GM19240 (cell line): ENCODE data around the gene TRIM38.
"Not testable (repeated sequence)": the region's sequence is repeated elsewhere in the genome, so short reads cannot be mapped to it uniquely, and the experiment has no call there.

ENCODE experiments used
- DNase-seq: peaks from one replicate; pipeline ENCODE4 v3.0.0; 2011; ENCODE audit warnings: low spot score; ENCODE audit not compliant: insufficient read length

Gene TRIM38

GRCh38 chr6:25968769-25969168, 6.2 kb downstream of the TRIM38 start:
- no peak for DNase-seq

GRCh38 chr6:25971187-25971821, 8.7 kb downstream of the TRIM38 start:
- DNase-seq = no peak

GRCh38 chr6:25972128-25972527, 9.5 kb downstream of the TRIM38 start:
- no peak for DNase-seq

- no peak for DNase-seq
These were observed 10.3 kb downstream of the TRIM38 start for GRCh38 chr6:25972902-25973301.

- no peak for DNase-seq
These were observed 11.4 kb downstream of the TRIM38 start for GRCh38 chr6:25973923-25974555.

GRCh38 chr6:25975923-25976560, 13.4 kb downstream of the TRIM38 start:
- DNase-seq = no peak

- no peak for DNase-seq
These were observed 18.3 kb downstream of the TRIM38 start for GRCh38 chr6:25980935-25981334.

- DNase-seq = no peak
These were observed 19.1 kb downstream of the TRIM38 start for GRCh38 chr6:25981568-25982263.

GRCh38 chr6:25984265-25984664, 21.7 kb downstream of the TRIM38 start:
- no peak for DNase-seq

- no peak for DNase-seq
These were observed 25.2 kb downstream of the TRIM38 start for GRCh38 chr6:25987845-25988244.

GRCh38 chr6:25990172-25990873, 27.7 kb downstream of the TRIM38 start:
- DNase-seq = no peak

- DNase-seq = peak; percentile 20
These were observed 29.3 kb downstream of the TRIM38 start for GRCh38 chr6:25991785-25992412.

GRCh38 chr6:25992413-25993340, 30.1 kb downstream of the TRIM38 start:
- peak; percentile 69 for DNase-seq

GRCh38 chr6:25993341-25993684, 30.7 kb downstream of the TRIM38 start:
- not testable (repeated sequence) for DNase-seq

GRCh38 chr6:25995507-25995906, 32.9 kb downstream of the TRIM38 start:
- no peak for DNase-seq

- no peak for DNase-seq
These were observed 35.3 kb downstream of the TRIM38 start for GRCh38 chr6:25997921-25998320.

- no peak for DNase-seq
These were observed 35.8 kb downstream of the TRIM38 start for GRCh38 chr6:25998379-25998778.

GRCh38 chr6:25999225-25999624, 36.6 kb downstream of the TRIM38 start:
- DNase-seq = not testable (repeated sequence)

- no peak for DNase-seq
These were observed 38.0 kb downstream of the TRIM38 start for GRCh38 chr6:26000366-26001144.
